Measurements from ENCODE around the gene ANTXR1.
"Not testable (repeated sequence)": the region's sequence is repeated elsewhere in the genome, so short reads cannot be mapped to it uniquely, and the experiment has no call there.

ANTXR1 gene

DNA sequence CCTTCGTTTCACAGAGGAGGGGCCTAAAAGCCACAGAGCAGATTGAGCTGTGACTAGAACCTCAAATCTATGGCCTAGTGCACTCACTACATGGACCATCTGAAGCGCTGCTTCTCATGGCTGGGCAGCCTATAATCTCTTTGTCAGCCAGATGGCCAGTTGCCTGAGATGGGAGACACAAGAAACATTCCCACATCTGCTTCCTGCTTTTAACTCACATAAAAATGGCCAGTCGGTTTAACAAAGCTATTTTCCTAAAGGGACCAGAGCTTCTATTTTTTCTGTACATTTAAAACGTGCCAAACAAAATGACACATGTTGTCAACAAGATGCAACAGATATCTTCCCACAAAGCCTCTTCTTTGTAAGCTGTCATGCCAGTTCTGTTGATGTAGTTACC lies 200.2 kb downstream of the ANTXR1 start:
- no peak for DNase-seq

- DNase-seq: no peak
Measured at GRCh38 chr2:69213782-69214181, 200.8 kb downstream of the ANTXR1 start.

DNA sequence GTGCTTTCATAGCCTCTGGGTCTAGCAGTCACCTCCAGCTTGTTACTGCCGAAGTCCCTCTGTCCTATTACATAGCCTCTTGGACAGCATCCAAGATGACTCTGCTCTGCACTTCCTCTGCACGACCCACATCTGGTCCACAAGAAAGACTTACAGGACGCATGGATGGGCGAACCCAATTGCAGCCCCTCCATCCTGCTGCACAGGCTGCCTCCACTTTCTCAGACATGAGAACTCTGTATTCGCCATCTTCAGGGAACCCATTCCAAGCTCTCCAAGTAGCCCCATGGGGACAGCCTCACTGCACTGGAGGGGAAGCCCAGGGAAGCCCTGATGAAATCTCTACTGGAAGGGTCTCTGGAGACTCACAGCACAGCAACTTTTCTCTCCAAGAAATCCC lies 201.9 kb downstream of the ANTXR1 start:
- DNase-seq: peak; percentile 67

GRCh38 chr2:69216535-69217332 lies 203.8 kb downstream of the ANTXR1 start:
- peak; percentile 78 for DNase-seq

- no peak for DNase-seq
Measured at GRCh38 chr2:69217333-69218080, 204.5 kb downstream of the ANTXR1 start.

- DNase-seq: no peak
Measured at GRCh38 chr2:69221512-69221911, 208.5 kb downstream of the ANTXR1 start.

DNA sequence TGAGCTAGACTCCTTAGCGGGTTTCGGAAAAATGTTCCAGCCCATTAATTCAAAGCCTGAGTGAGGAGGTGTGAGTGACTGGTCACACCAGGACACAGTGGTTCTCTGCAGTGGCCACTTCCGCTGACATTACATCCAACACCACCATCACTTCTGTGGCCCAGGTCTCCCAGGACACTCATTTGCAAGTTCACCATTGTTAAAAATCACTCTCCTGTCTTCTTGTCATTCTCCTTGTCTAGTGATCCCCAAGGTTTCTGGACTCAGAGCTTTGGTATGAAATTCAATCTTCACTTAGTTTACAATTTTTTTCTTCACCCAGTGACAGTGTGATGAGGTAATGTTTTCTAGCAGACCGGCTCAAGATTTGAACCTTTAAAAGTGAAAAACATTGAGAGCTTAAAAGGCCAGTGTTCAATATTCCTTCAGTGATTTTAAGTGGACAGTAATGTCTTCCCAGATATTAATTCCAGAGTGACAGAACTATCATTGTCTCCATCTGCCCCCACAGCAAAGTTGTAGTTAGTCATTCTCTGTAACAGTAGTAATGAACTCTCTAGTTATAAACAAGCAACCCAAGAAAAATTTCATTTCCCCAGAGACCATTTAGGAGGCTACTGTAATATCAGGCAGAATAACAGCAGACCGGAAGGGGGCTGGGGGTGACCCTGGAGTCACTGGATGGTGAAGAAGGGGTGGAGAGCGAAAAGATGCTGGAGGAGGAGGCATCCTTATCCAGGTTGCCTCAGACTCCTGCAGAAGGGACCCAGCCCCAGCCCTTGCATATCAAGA lies 209.2 kb downstream of the ANTXR1 start:
- peak; percentile 66 for DNase-seq

DNA sequence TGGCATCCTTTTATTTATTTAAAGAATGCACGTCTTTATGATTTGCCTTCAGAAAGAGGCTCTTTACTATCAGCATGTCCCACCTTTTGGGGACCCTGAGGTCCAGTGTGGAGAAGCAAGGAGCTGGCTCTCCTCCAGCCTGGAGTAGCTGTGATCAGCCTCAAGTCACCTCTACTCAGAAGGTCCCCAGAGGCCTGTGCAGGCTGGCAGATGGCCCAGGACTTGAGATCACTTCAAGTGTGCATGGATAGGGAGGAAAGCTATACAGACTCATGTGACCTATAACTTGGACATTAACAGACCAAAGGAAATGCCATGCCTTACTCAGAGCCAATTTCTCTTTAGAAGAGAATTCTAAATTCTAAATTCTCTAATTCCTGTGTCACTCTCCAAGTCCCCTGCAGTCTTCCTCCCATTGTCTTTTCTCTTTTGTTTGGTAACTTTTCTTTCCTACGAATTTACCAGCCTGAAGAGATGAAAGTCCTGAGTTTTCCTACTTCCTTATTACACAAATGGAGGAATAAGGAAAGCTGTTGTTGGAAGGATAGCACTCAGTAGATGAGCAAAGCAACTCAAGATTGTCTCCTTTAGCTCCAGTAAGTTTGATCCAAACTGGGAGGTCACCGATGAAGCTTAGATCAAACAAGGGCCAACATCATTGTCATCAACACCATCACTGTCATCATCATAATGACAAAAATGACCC lies 210.1 kb downstream of the ANTXR1 start:
- peak; percentile 43 for DNase-seq

GRCh38 chr2:69223759-69224511 lies 211.0 kb downstream of the ANTXR1 start:
- DNase-seq: no peak

DNA sequence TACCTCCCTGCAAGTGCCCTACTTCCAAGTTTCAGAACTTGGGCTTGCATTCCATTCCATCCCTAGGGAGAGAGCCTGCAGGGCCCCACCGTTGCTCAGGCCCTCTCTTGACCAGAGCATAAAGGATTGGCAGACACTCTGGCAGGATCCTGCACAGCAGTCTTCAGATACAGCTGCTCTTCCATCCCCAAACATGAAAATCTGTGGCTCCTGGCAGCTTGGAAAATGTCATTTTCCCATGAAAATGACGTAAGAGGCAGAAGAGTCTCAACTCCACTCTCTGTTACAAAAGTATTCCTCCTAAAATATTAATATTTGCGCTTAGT lies 211.5 kb downstream of the ANTXR1 start:
- DNase-seq: no peak

DNA sequence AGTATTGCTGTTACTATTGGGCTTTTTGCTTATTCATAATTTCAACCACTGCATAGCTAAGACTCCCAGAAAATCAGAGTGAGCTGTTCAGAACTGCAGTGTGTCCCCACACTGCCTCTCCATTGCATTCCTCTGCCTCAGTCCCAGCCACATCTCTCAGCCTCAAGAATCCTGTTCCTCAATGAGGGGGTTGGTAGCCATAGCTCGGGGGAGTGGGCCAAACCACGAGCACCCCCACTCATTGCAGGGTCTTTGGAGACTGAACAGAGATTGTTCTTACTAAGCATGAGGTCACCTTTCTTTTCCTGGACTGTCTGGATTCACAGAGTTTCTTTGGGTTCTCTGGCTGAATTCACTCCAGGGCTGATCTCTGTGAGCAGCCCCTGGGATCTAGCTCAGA lies 213.0 kb downstream of the ANTXR1 start:
- peak; percentile 95 for DNase-seq

- peak; percentile 60 for DNase-seq
Measured at GRCh38 chr2:69226903-69227302, 213.9 kb downstream of the ANTXR1 start.

DNA sequence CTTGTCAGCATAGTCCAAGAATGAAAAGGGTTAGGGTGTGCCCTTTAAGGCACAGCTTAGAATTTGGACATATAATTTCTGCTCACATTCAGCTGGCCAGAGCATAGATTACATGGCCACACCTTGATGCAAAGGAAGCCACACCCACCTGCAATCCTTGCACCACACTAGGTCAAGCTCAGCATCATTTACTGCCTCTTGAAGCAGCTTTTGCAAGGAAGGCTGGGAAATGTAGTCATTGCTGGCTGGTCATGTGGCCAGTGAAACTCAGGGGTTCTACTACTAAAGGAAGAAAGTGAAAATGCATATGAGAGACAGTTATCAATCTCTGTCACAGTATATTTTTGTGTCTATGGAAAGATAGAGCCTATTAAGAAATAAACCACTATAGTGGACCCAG lies 214.7 kb downstream of the ANTXR1 start:
- DNase-seq: no peak

- DNase-seq: not testable (repeated sequence)
Measured at GRCh38 chr2:69230946-69231345, 218.0 kb downstream of the ANTXR1 start.

DNA sequence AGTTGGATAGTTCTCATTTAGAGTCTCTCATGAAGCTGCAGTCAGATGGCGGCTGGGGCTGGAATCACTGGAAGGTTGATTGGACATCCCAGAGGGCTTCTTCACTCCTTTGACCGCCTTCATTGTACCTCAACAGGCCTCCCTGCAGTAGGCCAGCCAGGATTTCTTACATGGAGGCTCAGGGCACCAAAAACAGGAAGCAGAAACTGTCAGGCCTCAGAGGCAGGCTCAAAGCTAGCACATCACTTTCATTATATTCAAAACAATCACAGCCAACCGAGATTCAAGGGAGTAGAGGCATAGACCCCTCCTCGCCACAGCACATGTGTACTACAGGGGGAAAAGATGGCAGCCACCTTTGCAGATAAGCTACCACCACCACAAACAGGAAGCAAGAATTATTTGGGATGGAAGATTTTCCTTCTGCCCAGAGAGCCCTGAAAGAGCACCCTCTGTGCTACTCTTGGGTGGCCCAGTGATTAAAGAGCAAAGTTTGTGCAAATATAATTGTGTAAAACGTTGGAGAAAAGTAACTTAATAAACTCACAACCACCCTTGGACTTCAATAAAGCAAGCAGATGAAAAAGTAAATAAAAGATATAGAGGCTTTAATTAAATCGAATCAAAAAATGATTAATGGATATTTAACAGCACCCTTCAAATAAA lies 218.8 kb downstream of the ANTXR1 start:
- no peak for DNase-seq

- DNase-seq: not testable (repeated sequence)
Measured at GRCh38 chr2:69235835-69236234, 222.9 kb downstream of the ANTXR1 start.

DNA sequence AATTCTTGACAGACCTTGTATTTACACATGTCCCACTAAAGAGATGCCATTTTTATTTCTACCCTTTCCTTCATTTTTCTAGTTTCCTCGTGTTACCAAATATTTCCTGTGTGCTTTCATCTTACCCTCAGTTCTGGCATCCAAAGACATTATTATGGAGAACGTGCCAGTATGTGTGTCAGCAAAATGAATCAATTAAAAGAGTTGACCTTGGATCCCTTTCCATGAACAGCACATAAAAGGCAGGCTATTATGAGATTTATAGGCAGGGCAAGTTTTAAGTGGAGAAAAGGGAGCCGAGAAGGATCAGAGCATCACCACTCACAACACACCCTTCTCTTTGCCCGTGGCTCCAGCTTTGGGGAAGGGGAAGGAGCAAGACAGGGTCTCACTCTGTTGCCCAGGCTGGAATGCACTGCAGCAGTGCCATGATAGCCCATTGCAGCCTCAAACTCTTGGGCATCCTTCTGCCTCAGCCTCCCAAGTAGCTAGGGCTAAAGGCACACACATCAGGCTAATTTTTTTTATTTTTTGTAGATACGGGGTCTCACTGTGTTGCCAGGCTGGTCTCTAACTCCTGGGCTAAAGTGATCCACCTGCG lies 224.2 kb downstream of the ANTXR1 start:
- no peak for DNase-seq

DNA sequence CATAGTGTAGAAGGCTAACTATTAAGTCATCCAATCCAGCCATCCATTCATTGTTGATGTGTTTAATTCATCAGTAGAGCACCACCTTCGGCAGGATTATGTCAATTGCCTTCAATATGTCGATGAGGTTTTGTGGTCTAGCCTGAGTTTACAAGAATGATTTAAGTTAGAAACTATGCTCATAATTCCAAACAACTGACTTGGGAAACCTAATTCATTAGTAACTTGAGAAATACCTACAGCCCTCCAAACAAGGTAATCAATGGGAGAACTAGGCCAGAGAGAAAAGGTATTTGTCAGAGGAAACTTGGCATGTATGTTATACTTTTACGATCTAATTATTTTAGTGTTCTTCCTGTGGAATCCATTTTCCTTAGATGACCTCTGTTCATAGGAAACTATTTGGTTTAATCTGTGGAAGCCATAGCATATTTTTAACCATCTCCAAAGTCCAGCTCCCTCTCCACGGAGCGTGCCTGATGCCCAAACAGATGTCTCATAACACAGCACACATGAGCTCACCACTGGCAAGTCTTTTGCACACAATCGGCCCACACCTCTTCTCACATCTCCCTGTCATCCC lies 225.6 kb downstream of the ANTXR1 start:
- peak; percentile 89 for DNase-seq

GRCh38 chr2:69241093-69241492 lies 228.1 kb downstream of the ANTXR1 start:
- DNase-seq: no peak
